HUES6 (cell line): ENCODE data around the gene ANAPC2.
A peak's percentile ranks its signal among the peaks of the same experiment; 100 is the strongest.

Experiments used
- H3K27ac ChIP-seq: 2 replicates; pipeline ENCODE4 v1.7.0; 2013; ENCODE audit warnings: low read depth, mild to moderate bottlenecking, low read length, inconsistent platforms
- H3K27me3 ChIP-seq: 2 replicates; pipeline ENCODE4 v1.6.1; 2013; ENCODE audit warnings: low read length; ENCODE audit not compliant: control insufficient read depth, insufficient read depth
- H3K36me3 ChIP-seq: 2 replicates; pipeline ENCODE4 v1.6.1; 2013; ENCODE audit warnings: low read length; ENCODE audit not compliant: control insufficient read depth, insufficient read depth
- H3K4me1 ChIP-seq: 2 replicates; pipeline ENCODE4 v1.6.1; 2013; ENCODE audit warnings: low read length; ENCODE audit not compliant: control insufficient read depth, insufficient read depth
- H3K4me3 ChIP-seq: 2 replicates; pipeline ENCODE4 v1.5.1; 2013; ENCODE audit warnings: low read depth, low read length
- H3K9ac ChIP-seq: one replicate; pipeline ENCODE4 v1.6.1; 2013; ENCODE audit warnings: mild to moderate bottlenecking, low read length
- H3K9me3 ChIP-seq: 2 replicates; pipeline ENCODE4 v1.6.1; 2013; ENCODE audit warnings: low read depth, low read length; ENCODE audit not compliant: control insufficient read depth, insufficient read depth

The ANAPC2 gene

GRCh38 chr9:137224830-137225694 is 36.7 kb upstream of the ANAPC2 start, which contains the start of gene CYSRT1:
Gene CYSRT1 (plus strand): TSS chr9:137225174. CDS start chr9:137225622, 448 bp downstream.
- peak within 1 kb of the TSS; percentile 85 for H3K9ac ChIP-seq
- no peaks in the 10 kb centered on the region for H3K9me3 ChIP-seq
- peaks cover 19% of the 10 kb centered on the region for H3K4me1 ChIP-seq
- H3K27ac ChIP-seq, result no peak within 1 kb of the TSS
- peaks cover 9% of the 10 kb centered on the region for H3K27me3 ChIP-seq
- no peaks in the 10 kb centered on the region for H3K36me3 ChIP-seq
- peak within 1 kb of the TSS; percentile 92 for H3K4me3 ChIP-seq

GRCh38 chr9:137223078-137223970 is 35.0 kb upstream of the ANAPC2 start:
- peaks cover 3% of the 10 kb centered on the region; the same call in 1 of the 2 replicates for H3K36me3 ChIP-seq
- H3K4me1 ChIP-seq, result peaks cover 24% of the 10 kb centered on the region
- peak overlapping the region; percentile 75 for H3K27ac ChIP-seq

GRCh38 chr9:137222190-137223077 is 34.1 kb upstream of the ANAPC2 start, which contains the start of gene RNF208:
Gene RNF208 (minus strand): TSS chr9:137222240. CDS start chr9:137221212, 1,028 bp downstream.
- no peak within 1 kb of the TSS for H3K27ac ChIP-seq
- H3K9ac ChIP-seq, result peak within 1 kb of the TSS; percentile 5
- peaks cover 27% of the 10 kb centered on the region for H3K4me1 ChIP-seq
- H3K27me3 ChIP-seq, result peaks cover 9% of the 10 kb centered on the region
- H3K9me3 ChIP-seq, result no peaks in the 10 kb centered on the region
- H3K4me3 ChIP-seq, result peak within 1 kb of the TSS; percentile 92
- H3K36me3 ChIP-seq, result peaks cover 3% of the 10 kb centered on the region; the same call in 1 of the 2 replicates

More at GRCh38 chr9:137223078-137223970, 35.0 kb upstream of the ANAPC2 start:
- Histone ChIP-seq H3K4me3 (peak overlapping the region; percentile 92), H3K27me3 (peaks cover 9% of the 10 kb centered on the region), H3K9me3 (no peaks in the 10 kb centered on the region), H3K9ac (peak overlapping the region; percentile 85)

- H3K36me3 ChIP-seq, result peaks cover 7% of the 10 kb centered on the region
- H3K4me1 ChIP-seq, result peaks cover 28% of the 10 kb centered on the region
- H3K27ac ChIP-seq, result no peak overlapping the region
- no peak overlapping the region for H3K9ac ChIP-seq
- H3K4me3 ChIP-seq, result peak overlapping the region; percentile 60
- H3K27me3 ChIP-seq, result peaks cover 9% of the 10 kb centered on the region
- H3K9me3 ChIP-seq, result no peaks in the 10 kb centered on the region
These were observed 33.2 kb upstream of the ANAPC2 start for GRCh38 chr9:137221506-137222111.

GRCh38 chr9:137221095-137221505 is 32.7 kb upstream of the ANAPC2 start:
- Histone ChIP-seq H3K36me3 (peaks cover 12% of the 10 kb centered on the region), H3K4me1 (peaks cover 28% of the 10 kb centered on the region), H3K27me3 (peaks cover 9% of the 10 kb centered on the region), H3K9ac (no peak overlapping the region), H3K27ac (no peak overlapping the region), H3K4me3 (peak overlapping the region; percentile 60; the same call in 1 of the 2 replicates), H3K9me3 (no peaks in the 10 kb centered on the region)

- H3K9ac ChIP-seq, result no peak overlapping the region
- peaks cover 9% of the 10 kb centered on the region for H3K27me3 ChIP-seq
- H3K36me3 ChIP-seq, result peaks cover 18% of the 10 kb centered on the region
- no peak overlapping the region for H3K4me3 ChIP-seq
- no peak overlapping the region for H3K27ac ChIP-seq
- H3K9me3 ChIP-seq, result no peaks in the 10 kb centered on the region
- peaks cover 28% of the 10 kb centered on the region for H3K4me1 ChIP-seq
These were observed 32.1 kb upstream of the ANAPC2 start for GRCh38 chr9:137220317-137221094.

- Histone ChIP-seq H3K27me3 (peaks cover 9% of the 10 kb centered on the region), H3K27ac (no peak overlapping the region), H3K9ac (no peak overlapping the region), H3K4me3 (no peak overlapping the region), H3K4me1 (peaks cover 28% of the 10 kb centered on the region), H3K9me3 (no peaks in the 10 kb centered on the region), H3K36me3 (peaks cover 24% of the 10 kb centered on the region)
These were observed 31.5 kb upstream of the ANAPC2 start for GRCh38 chr9:137219757-137220316.

- Histone ChIP-seq H3K27me3 (peaks cover 9% of the 10 kb centered on the region), H3K36me3 (peaks cover 30% of the 10 kb centered on the region), H3K9me3 (no peaks in the 10 kb centered on the region), H3K4me3 (no peak overlapping the region), H3K9ac (no peak overlapping the region), H3K27ac (no peak overlapping the region; the same call in 1 of the 2 replicates), H3K4me1 (peaks cover 28% of the 10 kb centered on the region)
These were observed 30.5 kb upstream of the ANAPC2 start for GRCh38 chr9:137218754-137219271.

- Histone ChIP-seq H3K4me3 (no peak overlapping the region), H3K36me3 (peaks cover 35% of the 10 kb centered on the region), H3K9ac (peak overlapping the region; percentile 6), H3K4me1 (peaks cover 28% of the 10 kb centered on the region), H3K27me3 (peaks cover 9% of the 10 kb centered on the region), H3K27ac (no peak overlapping the region; the same call in 1 of the 2 replicates), H3K9me3 (no peaks in the 10 kb centered on the region)
These were observed 29.9 kb upstream of the ANAPC2 start for GRCh38 chr9:137218212-137218753.
